SK-N-SH (cell line): ENCODE measurements around the gene OGFR.

Source experiments
- CTCF ChIP-seq: fragments of 200-600 bp; sonication (generic); IDR thresholded peaks from 2 replicates; pipeline ENCODE4 v1.6.1; 2017; ENCODE audit warnings: antibody characterized with exemption, mild to moderate bottlenecking, moderate library complexity
- FOXM1 ChIP-seq: IDR thresholded peaks from 2 replicates; pipeline ENCODE4 v1.4.0; 2012; ENCODE audit warnings: low read depth, mild to moderate bottlenecking
- GATA2 ChIP-seq: sonication (generic); formaldehyde crosslinking; IDR thresholded peaks from 2 replicates; pipeline ENCODE4 v1.5.0; 2020; ENCODE audit warnings: mild to moderate bottlenecking, missing genetic modification reagents
- JUND ChIP-seq: IDR thresholded peaks from 2 replicates; pipeline ENCODE4 v1.4.0; 2012
- NRF1 ChIP-seq: IDR thresholded peaks from 2 replicates; pipeline ENCODE4 v1.6.1; 2012; ENCODE audit warnings: low read depth, mild to moderate bottlenecking, low read length
- POLR2AphosphoS5 ChIP-seq: IDR thresholded peaks from 2 replicates; pipeline ENCODE4 v1.6.1; 2012; ENCODE audit warnings: low read depth, low read length
- RAD21 ChIP-seq: IDR thresholded peaks from 2 replicates; pipeline ENCODE4 v1.6.1; 2012; ENCODE audit warnings: mild to moderate bottlenecking, low read length
- REST ChIP-seq: IDR thresholded peaks from 2 replicates; pipeline ENCODE4 v1.6.1; 2012; ENCODE audit warnings: mild to moderate bottlenecking, low read depth, low read length, moderate library complexity
- RFX5 ChIP-seq: IDR thresholded peaks from 2 replicates; pipeline ENCODE4 v1.6.1; 2012; ENCODE audit warnings: mild to moderate bottlenecking, improper control_type of control experiment, low read length
- SMC3 ChIP-seq: IDR thresholded peaks from 2 replicates; pipeline ENCODE4 v1.6.1; 2012; ENCODE audit warnings: low read depth, low read length, improper control_type of control experiment
- USF1 ChIP-seq: IDR thresholded peaks from 2 replicates; pipeline ENCODE4 v1.4.0; 2012; ENCODE audit warnings: low read depth, borderline replicate concordance
- USF2 ChIP-seq: fragments of 150-350 bp; IDR thresholded peaks from 2 replicates; pipeline ENCODE4 v1.6.1; 2017; ENCODE audit warnings: antibody characterized with exemption, low read length, low read depth, borderline replicate concordance

GRCh38 chr20:62772103-62772611 is 32.5 kb upstream of the OGFR start:
- no peak for TF ChIP-seq CTCF
- TF ChIP-seq POLR2AphosphoS5 = no peak
- no peak for TF ChIP-seq JUND
- TF ChIP-seq NRF1 = no peak
- TF ChIP-seq RFX5 = no peak
- no peak for TF ChIP-seq GATA2
- TF ChIP-seq FOXM1 = no peak
- no peak for TF ChIP-seq SMC3
- TF ChIP-seq RAD21 = no peak
- no peak for TF ChIP-seq USF2
- no peak for TF ChIP-seq REST
- no peak for TF ChIP-seq USF1
